K562 (cell line): ENCODE data around the gene KLHL18. TPM values are rescaled to one million over a fixed set of nuclear protein-coding genes. Genes with fewer than 3 reads are reported as not detected.
A peak's percentile ranks its signal among the peaks of the same experiment; 100 is the strongest.

Experiments
- BRCA1 ChIP-seq, 2 experiments: fragments of 450-650 bp in 1 of 2; sonication (generic) in 1 of 2; formaldehyde crosslinking in 1 of 2; IDR thresholded peaks; 2 replicates each; pipeline versions ENCODE4 v1.5.0 to v1.6.1; 2017 to 2020; ENCODE audit warnings: mild to moderate bottlenecking in 1 of 2, missing genetic modification reagents in 1 of 2
- CREM ChIP-seq: IDR thresholded peaks from 2 replicates; pipeline ENCODE4 v1.6.1; 2014; ENCODE audit warnings: antibody characterized with exemption, low read depth
- E4F1 ChIP-seq: fragments of 250-450 bp; sonication (Bioruptor Pico); IDR thresholded peaks from 2 replicates; pipeline ENCODE4 v1.5.0; 2021; ENCODE audit warnings: mild to moderate bottlenecking, borderline replicate concordance
- EP400 ChIP-seq: fragments of 450-650 bp; IDR thresholded peaks from 2 replicates; pipeline ENCODE4 v1.6.1; 2017; ENCODE audit warnings: antibody characterized with exemption, mild to moderate bottlenecking, moderate library complexity
- GTF2B ChIP-seq: IDR thresholded peaks from 2 replicates; pipeline ENCODE4 v1.6.1; 2011; ENCODE audit not compliant: insufficient read length; ENCODE audit errors: extremely low read depth
- HLTF ChIP-seq: fragments of 450-650 bp; IDR thresholded peaks from 2 replicates; pipeline ENCODE4 v1.6.1; 2016
- HNRNPK ChIP-seq: fragments of 200-400 bp; formaldehyde crosslinking; IDR thresholded peaks from one replicate; pipeline ENCODE4 v1.6.1; 2018; ENCODE audit warnings: mild to moderate bottlenecking, low read depth, low read length; ENCODE audit not compliant: poor library complexity, severe bottlenecking
- IRF1 ChIP-seq: sonication (generic); formaldehyde crosslinking; IDR thresholded peaks from 2 replicates; pipeline ENCODE4 v1.8.0; 2022; ENCODE audit warnings: missing genetic modification reagents, mild to moderate bottlenecking, borderline replicate concordance
- NCOA2 ChIP-seq, 2 experiments: fragments of 450-650 bp; IDR thresholded peaks; 2 replicates each; pipeline ENCODE4 v1.6.1; 2018; ENCODE audit warnings: mild to moderate bottlenecking in 2 of 2, moderate library complexity in 1 of 2; ENCODE audit not compliant: partially characterized antibody in 2 of 2
- NONO ChIP-seq, 2 experiments: fragments of 200-400 bp in 1 of 2; fragments of 450-650 bp in 1 of 2; formaldehyde crosslinking in 1 of 2; IDR thresholded peaks; 2 replicates each; pipeline ENCODE4 v1.6.1; 2017; ENCODE audit warnings: low read depth in 2 of 2, mild to moderate bottlenecking in 2 of 2, moderate library complexity in 2 of 2, low read length in 1 of 2
- NR3C1 ChIP-seq: sonication (generic); formaldehyde crosslinking; IDR thresholded peaks from 2 replicates; pipeline ENCODE4 v1.8.1; 2022; ENCODE audit warnings: missing genetic modification reagents
- RERE ChIP-seq: sonication (generic); formaldehyde crosslinking; IDR thresholded peaks from 2 replicates; pipeline ENCODE4 v1.8.0; 2023; ENCODE audit warnings: missing genetic modification reagents, mild to moderate bottlenecking, borderline replicate concordance
- RUNX1 ChIP-seq: sonication (generic); IDR thresholded peaks from 2 replicates; pipeline ENCODE4 v1.6.1; 2016; ENCODE audit warnings: antibody characterized with exemption, low read depth
- SMAD3 ChIP-seq: fragments of 450-650 bp; formaldehyde crosslinking; conservative IDR thresholded peaks from 2 replicates; pipeline ENCODE4 v1.4.0; 2020; ENCODE audit warnings: mild to moderate bottlenecking
- ZNF511 ChIP-seq: sonication (generic); formaldehyde crosslinking; IDR thresholded peaks from 2 replicates; pipeline ENCODE4 v1.8.0; 2022; ENCODE audit warnings: mild to moderate bottlenecking, missing genetic modification reagents
- polyA plus RNA-seq, 8 experiments: library from polyadenylated mRNA; depleted of rRNA in 4 of 8; stranded (reverse) in 5 of 8; unstranded in 3 of 8; fragments of >200 nt; fragmentation: Nextera tagmentation in 2 of 8; fragmentation: Illumina TruSeq in 1 of 8; extraction: Ambion mirVana in 2 of 8; extraction: Trizol in 1 of 8; gene quantifications; 2 replicates each; pipeline versions ENCODE4 v1.2.1 to v1.2.3, GENCODE V29; 2011 to 2014; ENCODE audit warnings: inconsistent platforms in 1 of 8, missing spikeins in 1 of 8
- total RNA-seq, 7 experiments: library from RNA; depleted of rRNA in 6 of 7; stranded (reverse); fragments of >200 nt in 6 of 7; fragmentation: Illumina TruSeq in 2 of 7; extraction: Trizol in 2 of 7; gene quantifications; 2 replicates each; pipeline versions ENCODE4 v1.2.1 to v1.2.3, GENCODE V29; 2011 to 2021; ENCODE audit warnings: low replicate concordance in 1 of 7

The KLHL18 gene
- total and polyA plus RNA-seq, 9 of the 15 experiments (the other 6 are each of a cell fraction or from before 2014, with no cell fraction given): 26.7 to 97.5 (median 48.7) TPM

GRCh38 chr3:47380601-47381316 lies 98.0 kb downstream of the KLHL18 start, which contains the start of gene PTPN23 (continued):
- peak; percentile 91; the same call in 1 of the 2 replicates for TF ChIP-seq ZNF511 (CRISPR knock-in tag)
- TF ChIP-seq NONO (IDR thresholded peaks at IDR 0.05; ENCODE audit: low read depth in 2 of 2, low read length in 1 of 2): peak in 1 of 2 experiments; percentile 78; a peak in 1 of 4 replicates
- no peak for TF ChIP-seq HNRNPK
- TF ChIP-seq NR3C1 (CRISPR knock-in tag): no peak
- peak; percentile 95 for TF ChIP-seq CREM
- peak; percentile 93 for TF ChIP-seq HLTF
- no peak; the same call in 1 of the 2 replicates for TF ChIP-seq RUNX1
- TF ChIP-seq GTF2B: no peak
- TF ChIP-seq E4F1 (CRISPR knock-in tag): no peak
- no peak for TF ChIP-seq BRCA1 (IDR thresholded peaks at IDR 0.05)
- TF ChIP-seq BRCA1 (CRISPR knock-in tag; IDR thresholded peaks at IDR 0.05): no peak
- peak; percentile 97 for TF ChIP-seq EP400
- TF ChIP-seq RERE (CRISPR knock-in tag): peak; percentile 78
- no peak for TF ChIP-seq SMAD3 (CRISPR knock-in tag)
- peak; percentile 76; the same call in 1 of the 2 replicates for TF ChIP-seq IRF1 (CRISPR knock-in tag)
- TF ChIP-seq NCOA2 (IDR thresholded peaks at IDR 0.05; ENCODE audit: partially characterized antibody in 2 of 2): no peak
